ENCODE results near the gene PACRG.

The PACRG gene

DNA sequence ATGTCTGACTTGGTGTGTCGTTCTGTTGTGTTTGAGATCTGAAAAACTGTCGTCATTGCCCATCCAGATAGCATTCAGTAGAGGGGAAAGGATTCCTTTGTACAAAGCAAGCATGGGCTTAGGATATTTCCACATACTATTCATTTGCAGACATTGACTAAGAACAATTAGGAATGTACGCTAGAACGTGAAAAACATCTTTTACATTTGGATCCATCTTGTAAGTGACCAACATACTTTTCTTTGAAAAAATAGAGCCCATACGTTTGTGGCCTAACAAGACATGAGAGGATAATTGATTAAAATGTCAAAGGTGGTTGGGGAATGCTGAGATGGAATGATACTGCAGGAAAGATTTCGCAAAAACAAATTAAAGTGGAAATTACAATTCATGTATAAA is 461.0 kb downstream of the PACRG start:
- H3K4me2 ChIP-seq (ENCODE audit: low read depth, low read length, poor library complexity, severe bottlenecking) = no peak overlapping the region
- H4K20me1 ChIP-seq (ENCODE audit: low read depth, low read length) = no peaks in the 10 kb centered on the region
- no peak overlapping the region for H3K9ac ChIP-seq (ENCODE audit: low read length)
- no peaks in the 10 kb centered on the region for H3K79me2 ChIP-seq (ENCODE audit: insufficient read depth, low read length)
- no peak overlapping the region for H2AFZ ChIP-seq (ENCODE audit: low read depth, low read length, severe bottlenecking)
- TF ChIP-seq, protein P1, sequence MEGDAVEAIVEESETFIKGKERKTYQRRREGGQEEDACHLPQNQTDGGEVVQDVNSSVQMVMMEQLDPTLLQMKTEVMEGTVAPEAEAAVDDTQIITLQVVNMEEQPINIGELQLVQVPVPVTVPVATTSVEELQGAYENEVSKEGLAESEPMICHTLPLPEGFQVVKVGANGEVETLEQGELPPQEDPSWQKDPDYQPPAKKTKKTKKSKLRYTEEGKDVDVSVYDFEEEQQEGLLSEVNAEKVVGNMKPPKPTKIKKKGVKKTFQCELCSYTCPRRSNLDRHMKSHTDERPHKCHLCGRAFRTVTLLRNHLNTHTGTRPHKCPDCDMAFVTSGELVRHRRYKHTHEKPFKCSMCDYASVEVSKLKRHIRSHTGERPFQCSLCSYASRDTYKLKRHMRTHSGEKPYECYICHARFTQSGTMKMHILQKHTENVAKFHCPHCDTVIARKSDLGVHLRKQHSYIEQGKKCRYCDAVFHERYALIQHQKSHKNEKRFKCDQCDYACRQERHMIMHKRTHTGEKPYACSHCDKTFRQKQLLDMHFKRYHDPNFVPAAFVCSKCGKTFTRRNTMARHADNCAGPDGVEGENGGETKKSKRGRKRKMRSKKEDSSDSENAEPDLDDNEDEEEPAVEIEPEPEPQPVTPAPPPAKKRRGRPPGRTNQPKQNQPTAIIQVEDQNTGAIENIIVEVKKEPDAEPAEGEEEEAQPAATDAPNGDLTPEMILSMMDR (IDR thresholded peaks at IDR 0.05; ENCODE audit: insufficient read depth, low read length, poor library complexity, severe bottlenecking) = no peak
- no peak for TF ChIP-seq EZH2phosphoT487 (conservative IDR thresholded peaks at IDR 0.05; ENCODE audit: low read length)
- H3K9me3 ChIP-seq (ENCODE audit: insufficient read depth, low read length) = no peaks in the 10 kb centered on the region
- H3K27me3 ChIP-seq (ENCODE audit: low read length) = no peaks in the 10 kb centered on the region
- H3K36me3 ChIP-seq (ENCODE audit: low read length) = no peaks in the 10 kb centered on the region
- H3K27ac ChIP-seq (ENCODE audit: low read depth, low read length) = no peak overlapping the region
- no peaks in the 10 kb centered on the region for H3F3A ChIP-seq (ENCODE audit: insufficient read depth)
- H3K4me3 ChIP-seq (ENCODE audit: insufficient read depth, low read length, poor library complexity, severe bottlenecking) = no peak overlapping the region
- H3K9me2 ChIP-seq (replicated peaks; ENCODE audit: insufficient read depth, low read length) = no peaks in the 10 kb centered on the region

DNA sequence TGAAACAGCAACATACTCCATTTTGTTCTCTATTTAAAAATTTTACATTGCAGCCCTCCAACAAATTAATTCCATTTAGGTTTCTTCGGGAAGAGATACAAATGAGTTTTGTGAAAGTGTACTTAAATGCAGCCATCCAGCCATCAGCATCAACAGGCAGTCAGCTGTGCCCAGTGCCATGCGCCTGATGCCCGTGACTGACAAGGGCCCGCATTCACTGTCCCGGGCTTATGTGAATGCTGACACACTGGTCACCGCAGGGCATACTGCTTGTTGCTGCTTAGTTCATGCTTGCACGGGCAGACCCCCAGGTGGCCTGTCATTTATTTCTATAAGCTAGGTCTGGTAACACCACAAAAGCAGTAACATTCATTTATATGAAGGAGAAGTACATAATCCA is 461.8 kb downstream of the PACRG start:
- no peak overlapping the region for H3K27ac ChIP-seq (ENCODE audit: low read depth, low read length)
- no peaks in the 10 kb centered on the region for H3F3A ChIP-seq (ENCODE audit: insufficient read depth)
- H3K27me3 ChIP-seq (ENCODE audit: low read length) = no peaks in the 10 kb centered on the region
- no peak overlapping the region for H2AFZ ChIP-seq (ENCODE audit: low read depth, low read length, severe bottlenecking)
- H3K4me3 ChIP-seq (ENCODE audit: insufficient read depth, low read length, poor library complexity, severe bottlenecking) = no peak overlapping the region
- H4K20me1 ChIP-seq (ENCODE audit: low read depth, low read length) = no peaks in the 10 kb centered on the region
- no peak overlapping the region for H3K9ac ChIP-seq (ENCODE audit: low read length)
- no peaks in the 10 kb centered on the region for H3K36me3 ChIP-seq (ENCODE audit: low read length)
- no peaks in the 10 kb centered on the region for H3K79me2 ChIP-seq (ENCODE audit: insufficient read depth, low read length)
- H3K9me3 ChIP-seq (ENCODE audit: insufficient read depth, low read length) = no peaks in the 10 kb centered on the region
- no peaks in the 10 kb centered on the region for H3K9me2 ChIP-seq (replicated peaks; ENCODE audit: insufficient read depth, low read length)
- no peak overlapping the region for H3K4me2 ChIP-seq (ENCODE audit: low read depth, low read length, poor library complexity, severe bottlenecking)
- TF ChIP-seq, protein P1 (IDR thresholded peaks at IDR 0.05; ENCODE audit: insufficient read depth, low read length, poor library complexity, severe bottlenecking) = no peak
- TF ChIP-seq EZH2phosphoT487 (conservative IDR thresholded peaks at IDR 0.05; ENCODE audit: low read length) = no peak

DNA sequence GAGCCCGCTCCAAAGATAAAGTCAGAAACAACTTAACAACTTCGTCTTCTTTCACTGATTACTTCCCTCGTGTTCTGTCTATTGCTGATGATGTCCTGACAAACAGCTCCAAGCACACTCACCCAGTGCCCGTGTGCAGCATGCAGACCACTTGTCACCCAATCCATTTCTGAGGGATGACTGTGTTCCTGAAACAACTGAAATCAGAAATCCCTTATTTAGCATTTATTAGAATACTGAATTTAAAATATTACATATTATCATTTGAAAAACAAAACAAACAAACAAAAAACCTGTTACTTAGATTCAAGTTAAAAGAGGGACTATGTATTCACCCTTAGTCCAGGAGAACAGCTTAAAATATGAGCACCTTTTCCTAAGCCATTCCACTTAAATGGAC is 463.0 kb downstream of the PACRG start:
- no peaks in the 10 kb centered on the region for H3K79me2 ChIP-seq (ENCODE audit: insufficient read depth, low read length)
- no peaks in the 10 kb centered on the region for H3K27me3 ChIP-seq (ENCODE audit: low read length)
- H3K27ac ChIP-seq (ENCODE audit: low read depth, low read length) = no peak overlapping the region
- no peak for TF ChIP-seq EZH2phosphoT487 (conservative IDR thresholded peaks at IDR 0.05; ENCODE audit: low read length)
- TF ChIP-seq, protein P1 (IDR thresholded peaks at IDR 0.05; ENCODE audit: insufficient read depth, low read length, poor library complexity, severe bottlenecking) = no peak
- no peaks in the 10 kb centered on the region for H3K36me3 ChIP-seq (ENCODE audit: low read length)
- no peak overlapping the region for H3K4me3 ChIP-seq (ENCODE audit: insufficient read depth, low read length, poor library complexity, severe bottlenecking)
- no peak overlapping the region for H2AFZ ChIP-seq (ENCODE audit: low read depth, low read length, severe bottlenecking)
- no peaks in the 10 kb centered on the region for H3F3A ChIP-seq (ENCODE audit: insufficient read depth)
- no peaks in the 10 kb centered on the region for H4K20me1 ChIP-seq (ENCODE audit: low read depth, low read length)
- H3K9me2 ChIP-seq (replicated peaks; ENCODE audit: insufficient read depth, low read length) = no peaks in the 10 kb centered on the region
- H3K4me2 ChIP-seq (ENCODE audit: low read depth, low read length, poor library complexity, severe bottlenecking) = no peak overlapping the region
- H3K9me3 ChIP-seq (ENCODE audit: insufficient read depth, low read length) = no peaks in the 10 kb centered on the region
- H3K9ac ChIP-seq (ENCODE audit: low read length) = no peak overlapping the region
